ENCODE measurements around the gene PKHD1. TPM values are rescaled to one million over a fixed set of nuclear protein-coding genes. Genes with fewer than 3 reads are reported as not detected.

Gene PKHD1
- polyA plus RNA-seq, 1 of the 3 experiments (the other 2 are of a cell fraction): not detected

- TF ChIP-seq EZH2phosphoT487 (IDR thresholded peaks at IDR 0.05; ENCODE audit: borderline replicate concordance, low read depth) (no peak), CTCF (IDR thresholded peaks at IDR 0.05) (no peak), JUND (IDR thresholded peaks at IDR 0.05) (no peak)
Observed at GRCh38 chr6:52000064-52000463, 87.3 kb downstream of the PKHD1 start (continued).

GRCh38 chr6:51996296-51996947 is 91.0 kb downstream of the PKHD1 start:
- Histone ChIP-seq H3K4me1 (ENCODE audit: control insufficient read depth in 1 of 2, insufficient read depth in 2 of 2, low read depth in 1 of 2, low read length in 1 of 2) (peaks cover 0 to 20% of the 10 kb centered on the region in 2 experiments; a peak in 2 of 4 replicates), H3K9me2 (no peaks in the 10 kb centered on the region), H3K4me2 (no peak overlapping the region), H2AFZ (ENCODE audit: low read depth) (no peak overlapping the region), H3F3A (replicated peaks; ENCODE audit: insufficient read depth) (no peaks in the 10 kb centered on the region), H3K9me3 (no peaks in the 10 kb centered on the region), H3K9ac (no peak overlapping the region), H3K36me3 (replicated peaks in 1 of 2; ENCODE audit: control insufficient read depth in 1 of 2, insufficient read depth in 2 of 2, low read length in 1 of 2) (no peaks in the 10 kb centered on the region), H3K79me2 (ENCODE audit: insufficient read depth) (no peaks in the 10 kb centered on the region), H3K4me3 (ENCODE audit: low read depth in 2 of 2, low read length in 1 of 2) (no peak overlapping the region), H3K27ac (ENCODE audit: low read depth in 2 of 2, low read length in 1 of 2) (no peak overlapping the region), H4K20me1 (ENCODE audit: insufficient read depth) (no peaks in the 10 kb centered on the region), H3K27me3 (ENCODE audit: insufficient read depth) (no peaks in the 10 kb centered on the region)
- POLR2A ChIA-PET: no interaction called here
- TF ChIP-seq FOSL2 (IDR thresholded peaks at IDR 0.05; ENCODE audit: borderline replicate concordance, low read depth): no peak
- no peak for TF ChIP-seq USF1 (IDR thresholded peaks at IDR 0.05; ENCODE audit: borderline replicate concordance, low read depth)
- TF ChIP-seq RAD21 (IDR thresholded peaks at IDR 0.05; ENCODE audit: low read length): no peak
- TF ChIP-seq PBX3 (IDR thresholded peaks at IDR 0.05): no peak
- TF ChIP-seq EZH2phosphoT487 (IDR thresholded peaks at IDR 0.05; ENCODE audit: borderline replicate concordance, low read depth): no peak
- TF ChIP-seq ZBTB33 (IDR thresholded peaks at IDR 0.05; ENCODE audit: borderline replicate concordance, low read depth): no peak
- no peak for TF ChIP-seq NRF1 (IDR thresholded peaks at IDR 0.05; ENCODE audit: low read depth, low read length)
- no peak for TF ChIP-seq USF2 (IDR thresholded peaks at IDR 0.05; ENCODE audit: borderline replicate concordance, low read depth, low read length)
- no peak for TF ChIP-seq REST (IDR thresholded peaks at IDR 0.05; ENCODE audit: low read depth, low read length)
- no peak for TF ChIP-seq CTCF (IDR thresholded peaks at IDR 0.05)
- TF ChIP-seq FOXJ3 (CRISPR knock-in tag; IDR thresholded peaks at IDR 0.05): no peak
- TF ChIP-seq TCF12 (IDR thresholded peaks at IDR 0.05): no peak
- no peak for TF ChIP-seq MAX (IDR thresholded peaks at IDR 0.05; ENCODE audit: low read depth)
- TF ChIP-seq YY1 (IDR thresholded peaks at IDR 0.05; ENCODE audit: low read depth): no peak
- TF ChIP-seq RCOR1 (IDR thresholded peaks at IDR 0.05; ENCODE audit: low read length): no peak
- no peak for DNase-seq
- WGBS (ENCODE audit: low lambda C conversion rate): 48% methylated on average over 6 of the region's 6 CpGs
- CTCF ChIA-PET: no interaction called here

Measured in SK-N-SH (cell line).